Body of pancreas (tissue), 4 donors: ENCODE measurements around the gene KNSTRN. TPM values are rescaled to one million over a fixed set of nuclear protein-coding genes. Genes with fewer than 3 reads are reported as not detected.

Experiments used
- ATAC-seq: fragments of 150-250 bp; one replicate; pipeline ENCODE4 v1.9.1; 2016
- DNase-seq, 4 donors: peaks; one replicate each; pipeline ENCODE4 v3.0.0-alpha.2; 2019
- H3K27ac ChIP-seq, 4 donors: fragments of 200-600 bp; sonication (generic); 1 replicate in 3 of 4; 2 replicates in 1 of 4; pipeline versions ENCODE4 v1.5.1 to v1.6.1; 2016 to 2019; ENCODE audit warnings: mild to moderate bottlenecking in 1 of 4, mixed read lengths in 1 of 4, moderate library complexity in 1 of 4
- H3K27me3 ChIP-seq, 2 donors: fragments of 200-600 bp; sonication (generic); one replicate each; pipeline ENCODE4 v1.6.0; 2016; ENCODE audit warnings: mild to moderate bottlenecking in 1 of 2
- H3K36me3 ChIP-seq, 2 donors: fragments of 200-600 bp; sonication (generic); replicated peaks in 1 of 2; 2 replicates each; pipeline ENCODE4 v1.5.1; 2016; ENCODE audit warnings: low read depth in 2 of 2; ENCODE audit not compliant: insufficient read depth in 1 of 2
- H3K4me1 ChIP-seq: fragments of 200-600 bp; sonication (generic); one replicate; pipeline ENCODE4 v1.6.0; 2016
- H3K4me3 ChIP-seq, 2 donors: fragments of 200-600 bp; sonication (generic); 1 replicate in 1 of 2; 2 replicates in 1 of 2; pipeline ENCODE4 v1.5.1; 2016 to 2019
- H3K9me3 ChIP-seq, 3 donors: fragments of 200-600 bp; sonication (generic); 1 replicate in 2 of 3; 2 replicates in 1 of 3; pipeline ENCODE4 v1.5.1; 2016
- POLR2A ChIP-seq, 3 donors: fragments of 450-650 bp; IDR thresholded peaks; one replicate each; pipeline ENCODE4 v1.6.1; 2016; ENCODE audit warnings: antibody characterized with exemption in 3 of 3, mild to moderate bottlenecking in 2 of 3
- WGBS, 2 donors: methylation state at CpG; one replicate each; pipeline ENCODE4 v1.1.5; 2017; 5-methylcytosine and 5-hydroxymethylcytosine counted together
- intact Hi-C: fragments of 100-400 bp; cut with DNase I; formaldehyde crosslinking; loops from one replicate; pipeline ENCODE4 v1.15.1; 2023
- total RNA-seq, 2 donors: library from RNA; depleted of rRNA; stranded (reverse); fragments of >200 nt; gene quantifications; one replicate each; pipeline ENCODE4 v1.1.0, GENCODE V29; 2016
- TF ChIP-seq, protein P1 (sequence below), 7 experiments: fragments of 450-650 bp in 4 of 7; fragments of 200-600 bp in 3 of 7; sonication (generic) in 3 of 7; IDR thresholded peaks; one replicate each; pipeline ENCODE4 v1.5.1; 2016 to 2019; ENCODE audit warnings: antibody characterized with exemption in 7 of 7

KNSTRN gene, protein sequence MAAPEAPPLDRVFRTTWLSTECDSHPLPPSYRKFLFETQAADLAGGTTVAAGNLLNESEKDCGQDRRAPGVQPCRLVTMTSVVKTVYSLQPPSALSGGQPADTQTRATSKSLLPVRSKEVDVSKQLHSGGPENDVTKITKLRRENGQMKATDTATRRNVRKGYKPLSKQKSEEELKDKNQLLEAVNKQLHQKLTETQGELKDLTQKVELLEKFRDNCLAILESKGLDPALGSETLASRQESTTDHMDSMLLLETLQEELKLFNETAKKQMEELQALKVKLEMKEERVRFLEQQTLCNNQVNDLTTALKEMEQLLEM
- total RNA-seq = 1 to 10 TPM; 3.3 to 5.7 TPM

- DNase-seq = peak; percentile 93 to 95 (median 94)
- peaks cover 0 to 2% of the 10 kb centered on the region in 2 donors for H3K36me3 ChIP-seq
- 4 to 10% methylated on average over 10 to 56 of the region's 57 CpGs for WGBS, 2 donors
- peak; percentile 98 for ATAC-seq
- peak within 1 kb of the TSS in 2 of 4 donors; percentile 1 to 27 for H3K27ac ChIP-seq
- TF ChIP-seq POLR2A (IDR thresholded peaks at IDR 0.05) = peak in 2 of 3 donors; percentile 49 to 57
- TF ChIP-seq, protein P1, sequence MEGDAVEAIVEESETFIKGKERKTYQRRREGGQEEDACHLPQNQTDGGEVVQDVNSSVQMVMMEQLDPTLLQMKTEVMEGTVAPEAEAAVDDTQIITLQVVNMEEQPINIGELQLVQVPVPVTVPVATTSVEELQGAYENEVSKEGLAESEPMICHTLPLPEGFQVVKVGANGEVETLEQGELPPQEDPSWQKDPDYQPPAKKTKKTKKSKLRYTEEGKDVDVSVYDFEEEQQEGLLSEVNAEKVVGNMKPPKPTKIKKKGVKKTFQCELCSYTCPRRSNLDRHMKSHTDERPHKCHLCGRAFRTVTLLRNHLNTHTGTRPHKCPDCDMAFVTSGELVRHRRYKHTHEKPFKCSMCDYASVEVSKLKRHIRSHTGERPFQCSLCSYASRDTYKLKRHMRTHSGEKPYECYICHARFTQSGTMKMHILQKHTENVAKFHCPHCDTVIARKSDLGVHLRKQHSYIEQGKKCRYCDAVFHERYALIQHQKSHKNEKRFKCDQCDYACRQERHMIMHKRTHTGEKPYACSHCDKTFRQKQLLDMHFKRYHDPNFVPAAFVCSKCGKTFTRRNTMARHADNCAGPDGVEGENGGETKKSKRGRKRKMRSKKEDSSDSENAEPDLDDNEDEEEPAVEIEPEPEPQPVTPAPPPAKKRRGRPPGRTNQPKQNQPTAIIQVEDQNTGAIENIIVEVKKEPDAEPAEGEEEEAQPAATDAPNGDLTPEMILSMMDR (IDR thresholded peaks at IDR 0.05) = no peak
- peaks cover 17% of the 10 kb centered on the region for H3K4me1 ChIP-seq
- peak within 1 kb of the TSS; percentile 76 to 88 for H3K4me3 ChIP-seq
- intact Hi-C loops = no loop called here
- H3K9me3 ChIP-seq = no peaks in the 10 kb centered on the region
- H3K27me3 ChIP-seq = no peaks in the 10 kb centered on the region
These were observed at the start of gene KNSTRN for GRCh38 chr15:40382580-40383456. TSS of gene KNSTRN (plus strand) at chr15:40382721. CDS start at chr15:40382836, 115 bp downstream.

DNA sequence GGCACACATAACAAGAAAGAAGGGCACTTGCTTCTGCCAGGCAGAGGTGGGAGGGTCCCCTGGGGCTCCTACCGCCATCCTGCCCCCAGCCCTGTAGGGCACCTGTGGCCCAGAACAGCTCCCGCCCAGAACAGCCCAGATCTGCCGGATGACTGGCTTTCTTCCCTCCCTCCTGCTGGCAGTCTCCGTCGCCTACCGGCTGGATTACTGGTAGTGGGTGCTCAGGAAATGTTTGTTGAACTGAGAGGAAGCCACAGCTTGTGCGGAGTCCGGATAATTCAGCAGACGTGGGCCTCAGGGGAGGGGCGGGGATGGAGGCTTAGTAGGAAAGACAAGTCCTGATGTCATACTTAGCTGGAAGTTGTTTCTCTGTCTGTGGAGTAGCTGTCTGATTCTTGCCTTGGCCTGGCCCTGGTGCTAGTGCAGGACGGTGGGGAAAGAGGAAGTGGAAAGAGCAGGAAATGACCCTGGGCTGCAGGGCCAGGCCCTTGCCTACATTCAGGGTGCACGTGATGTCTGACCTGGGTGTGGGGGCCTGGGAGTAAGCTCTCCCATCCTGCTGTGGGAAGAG lies 48.5 kb upstream of the KNSTRN start:
- DNase-seq (peak in 2 of 4 donors; percentile 25 to 78), ATAC-seq (no peak)
- peaks cover 68% of the 10 kb centered on the region for H3K4me1 ChIP-seq
- peak in 1 of 3 donors; percentile 62 for TF ChIP-seq POLR2A (IDR thresholded peaks at IDR 0.05)
- TF ChIP-seq, protein P1 (IDR thresholded peaks at IDR 0.05) = no peak
- no peaks in the 10 kb centered on the region for H3K36me3 ChIP-seq
- H3K4me3 ChIP-seq = no peak overlapping the region
- H3K27ac ChIP-seq = peak overlapping the region in 2 of 4 donors; percentile 68 to 77
- WGBS, 2 donors = 51 to 57% methylated on average over 9 to 12 of the region's 12 CpGs
- no peaks in the 10 kb centered on the region for H3K9me3 ChIP-seq
- no peaks in the 10 kb centered on the region for H3K27me3 ChIP-seq
- intact Hi-C loops = no loop called here

- Histone ChIP-seq H3K4me3 (no peak overlapping the region), H3K9me3 (no peaks in the 10 kb centered on the region), H3K36me3 (no peaks in the 10 kb centered on the region), H3K27me3 (no peaks in the 10 kb centered on the region), H3K27ac (peak overlapping the region in 2 of 4 donors; percentile 68 to 77), H3K4me1 (peaks cover 72% of the 10 kb centered on the region)
- no peak for ATAC-seq
- WGBS, 2 donors = 68 to 89% methylated on average over 3 of the region's 3 CpGs
- DNase-seq = no peak
- intact Hi-C loops = no loop called here
- TF ChIP-seq, protein P1 (IDR thresholded peaks at IDR 0.05) = no peak
- no peak for TF ChIP-seq POLR2A (IDR thresholded peaks at IDR 0.05)
These were observed 48.0 kb upstream of the KNSTRN start for GRCh38 chr15:40334541-40334940.

GRCh38 chr15:40334941-40335795 lies 47.4 kb upstream of the KNSTRN start:
- no peak for TF ChIP-seq POLR2A (IDR thresholded peaks at IDR 0.05)
- TF ChIP-seq, protein P1 (IDR thresholded peaks at IDR 0.05) = no peak
- WGBS, 2 donors = 70 to 78% methylated on average over 18 to 25 of the region's 26 CpGs
- Histone ChIP-seq H3K9me3 (no peaks in the 10 kb centered on the region), H3K36me3 (no peaks in the 10 kb centered on the region), H3K4me3 (no peak overlapping the region), H3K27me3 (no peaks in the 10 kb centered on the region), H3K4me1 (peaks cover 77% of the 10 kb centered on the region), H3K27ac (peak overlapping the region in 2 of 4 donors; percentile 68 to 77)
- DNase-seq (peak in 1 of 4 donors; percentile 44), ATAC-seq (no peak)
- intact Hi-C loops = no loop called here
